ENCODE data around the gene ASAP3.
A peak's percentile ranks its signal among the peaks of the same experiment; 100 is the strongest.

Gene ASAP3

DNA sequence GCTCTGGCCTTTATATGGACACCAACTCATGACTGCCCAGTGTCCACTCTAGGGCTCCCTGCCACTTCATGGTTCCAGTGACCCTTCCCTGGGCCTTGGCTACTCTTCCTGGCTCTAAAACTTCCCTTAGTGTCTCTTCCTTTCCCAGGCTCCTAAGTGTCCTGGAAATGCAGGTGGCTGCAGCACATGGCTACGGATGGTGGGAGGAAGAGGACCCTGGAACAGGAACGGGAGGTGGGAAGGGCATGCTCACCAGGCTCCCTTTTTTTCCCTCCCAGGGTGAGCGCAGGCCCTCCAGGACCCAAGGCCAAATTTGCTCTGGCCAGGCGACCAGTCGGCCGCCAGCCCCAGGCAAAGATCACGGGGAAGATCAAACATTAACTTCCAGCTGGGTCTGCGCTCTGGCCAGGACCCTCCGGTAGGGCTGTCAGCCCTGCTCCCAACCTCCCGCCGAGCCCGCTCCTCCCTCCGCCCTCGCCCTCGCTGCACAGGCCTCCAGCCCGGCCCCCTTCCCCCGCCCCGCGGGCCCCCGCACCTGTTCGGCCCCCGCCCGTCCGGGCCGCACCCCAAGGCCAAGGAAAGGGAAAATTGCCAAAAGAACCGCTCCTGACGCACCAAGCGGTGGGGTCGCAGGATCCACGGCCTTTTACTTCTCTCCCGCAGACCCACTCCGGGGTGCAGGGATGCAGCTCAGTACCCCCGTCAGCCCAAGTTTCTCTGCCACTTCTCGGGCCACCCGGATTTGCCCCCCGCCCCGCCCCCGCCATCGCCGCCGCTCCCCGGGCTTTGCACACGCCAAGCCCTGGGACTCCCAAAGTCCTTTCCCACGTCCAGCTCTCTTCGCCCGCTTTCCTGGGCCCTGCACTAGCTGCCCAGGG, 60.3 kb downstream of the ASAP3 start:
- DNase-seq (ENCODE audit: low read depth in 2 of 2), result no peak

DNA sequence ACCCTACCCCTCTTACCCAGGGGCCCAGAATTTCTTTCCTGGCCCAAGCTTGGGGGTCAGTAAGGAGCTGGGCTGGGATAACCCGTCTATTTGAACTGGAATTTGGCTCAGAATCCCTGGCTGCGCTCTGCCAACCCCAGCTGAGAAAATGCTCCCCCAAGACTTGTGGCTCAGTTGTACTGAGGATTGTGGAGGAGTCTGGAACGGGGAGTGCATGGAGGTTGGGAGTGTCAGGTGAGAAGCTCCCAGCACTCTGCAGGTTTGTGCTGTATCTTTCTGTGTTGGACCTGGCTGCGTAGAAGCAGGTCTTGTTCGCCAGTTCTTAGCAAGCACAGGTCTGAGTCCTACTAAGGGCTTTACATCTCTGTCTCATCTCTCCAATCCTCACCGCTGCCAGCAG, 61.0 kb downstream of the ASAP3 start:
- DNase-seq (ENCODE audit: low read depth in 2 of 2), result no peak

DNA sequence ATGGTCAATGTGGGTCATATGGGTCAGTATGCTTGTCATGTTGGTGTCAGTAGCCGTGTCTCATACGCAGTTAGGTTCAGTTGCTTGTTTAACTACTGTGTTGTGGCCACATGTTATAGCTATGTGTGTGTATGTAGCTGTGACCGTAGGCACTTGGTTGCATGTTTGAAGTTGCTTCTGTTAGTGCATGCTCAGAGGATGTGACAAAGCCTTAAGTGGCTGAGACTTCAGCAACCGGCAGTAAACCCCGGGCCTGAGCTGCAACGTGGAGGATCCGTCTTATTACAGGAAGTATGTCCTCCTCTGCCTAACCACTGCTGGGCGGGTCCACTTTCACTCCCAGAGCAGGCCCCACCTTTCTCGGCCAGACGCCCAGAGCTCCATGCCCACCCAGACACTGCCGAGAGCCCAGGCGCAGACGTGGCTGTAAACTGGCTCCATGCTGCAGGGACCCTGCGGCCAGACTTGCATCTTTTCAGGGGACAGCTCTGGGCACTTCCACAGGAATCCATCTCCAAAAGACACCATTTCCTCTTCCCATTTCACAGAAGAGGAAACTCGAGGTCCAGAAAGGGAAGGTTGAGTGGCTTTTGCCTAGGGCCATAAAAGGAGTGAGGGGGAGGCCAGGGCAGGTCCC, 61.6 kb downstream of the ASAP3 start:
- DNase-seq (ENCODE audit: low read depth in 2 of 2), result peak in 1 of 2 donors; percentile 26

DNA sequence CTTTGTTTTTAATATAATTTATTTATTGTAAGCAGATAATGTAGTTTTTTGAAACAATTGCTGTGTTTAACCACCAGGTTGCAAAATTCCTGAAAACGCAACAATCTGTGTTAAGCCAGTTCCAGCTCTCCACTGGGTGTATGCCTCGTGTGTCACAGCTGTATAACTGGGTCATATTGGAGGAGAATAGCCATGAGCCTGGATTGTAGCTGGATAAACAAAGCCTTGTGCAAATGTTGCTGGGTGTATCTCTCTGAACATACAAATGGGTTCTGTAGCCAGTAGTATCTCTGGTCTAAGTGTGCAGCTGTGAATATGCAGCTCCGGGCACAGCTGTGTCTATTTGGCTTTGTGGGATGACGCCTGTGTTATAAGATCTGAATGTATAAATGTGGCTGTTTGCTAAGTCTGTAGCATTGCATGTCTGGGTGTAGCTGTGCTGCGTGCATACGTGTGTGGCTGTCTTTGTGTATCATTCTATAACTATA, 62.2 kb downstream of the ASAP3 start:
- DNase-seq (ENCODE audit: low read depth in 2 of 2), result no peak

DNA sequence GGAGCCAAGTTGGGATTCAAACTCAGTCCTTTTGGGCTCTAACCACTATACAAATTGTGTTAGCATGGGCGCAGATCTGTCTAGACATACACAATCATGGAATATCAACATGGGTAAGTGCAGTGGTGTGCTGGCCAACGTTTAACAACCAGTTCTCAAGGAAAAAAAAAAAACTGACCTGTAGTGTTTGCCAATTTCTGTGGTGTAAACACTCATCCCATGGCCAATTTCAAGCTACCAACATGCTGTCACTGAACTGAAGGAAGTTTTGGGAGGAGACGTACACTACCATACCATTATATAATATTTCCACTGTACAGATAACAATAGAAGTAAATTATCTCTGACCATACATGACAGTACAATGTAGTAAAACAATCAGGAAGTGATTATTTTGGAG, 62.6 kb downstream of the ASAP3 start:
- no peak for DNase-seq (ENCODE audit: low read depth in 2 of 2)

DNA sequence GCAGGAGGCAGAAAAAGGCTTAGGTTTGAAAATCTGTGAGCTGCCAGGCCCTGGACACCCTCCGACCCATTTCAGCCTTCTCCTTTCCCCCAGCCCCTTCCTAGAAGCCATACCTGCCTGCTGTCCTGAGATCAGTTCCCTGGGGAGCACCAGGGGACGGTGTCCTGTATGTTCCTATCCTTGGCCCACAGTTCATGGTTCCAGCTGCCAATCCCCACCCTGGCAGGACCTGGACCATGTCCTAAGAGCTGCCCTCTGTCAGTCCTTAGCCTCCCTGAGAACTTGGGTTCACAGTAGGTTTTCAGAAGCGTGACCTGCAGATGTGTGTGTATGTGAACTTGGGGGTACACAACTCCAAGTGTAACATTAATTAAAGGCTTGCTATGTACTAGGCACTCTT, 63.2 kb downstream of the ASAP3 start:
- DNase-seq (ENCODE audit: low read depth in 2 of 2), result no peak

DNA sequence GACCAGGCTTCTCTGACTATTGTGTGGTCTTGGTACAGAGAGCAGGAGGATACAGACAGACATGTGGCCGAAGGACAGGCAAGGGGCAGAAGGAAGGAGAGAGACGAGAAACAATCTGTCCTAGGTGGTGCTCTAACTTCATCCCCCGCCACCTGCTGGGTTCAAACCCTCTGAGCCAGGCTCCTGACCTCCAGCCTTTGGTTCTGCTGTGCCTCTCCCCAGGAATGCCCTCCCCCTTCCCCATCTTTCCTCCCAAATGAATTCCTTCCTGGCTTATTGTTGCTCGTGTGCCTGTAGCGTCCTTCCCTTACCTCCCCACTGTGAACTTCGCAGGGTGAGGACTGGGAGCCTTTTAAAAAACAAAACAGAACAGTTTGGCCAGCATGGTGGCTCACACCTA, 64.8 kb downstream of the ASAP3 start:
- DNase-seq (ENCODE audit: low read depth in 2 of 2), result no peak

DNA sequence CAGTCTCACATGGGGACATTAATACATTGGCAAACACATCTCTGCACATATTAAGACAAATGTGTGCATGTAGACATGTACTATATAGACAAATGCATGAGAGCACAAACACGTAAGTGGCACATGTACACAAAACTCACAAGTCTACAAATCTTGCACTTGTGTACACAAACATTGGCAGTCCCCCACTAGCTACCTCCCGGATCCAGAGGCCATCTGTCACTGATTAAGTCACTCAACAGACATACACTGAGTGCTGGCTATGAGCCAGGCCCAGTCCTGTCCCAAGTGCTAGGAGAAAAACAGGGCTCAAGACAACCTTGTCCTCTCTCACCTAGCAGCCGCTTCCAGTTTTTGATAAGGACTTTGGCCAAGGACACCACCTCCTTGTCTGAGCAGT, 66.4 kb downstream of the ASAP3 start:
- no peak for DNase-seq (ENCODE audit: low read depth in 2 of 2)

DNA sequence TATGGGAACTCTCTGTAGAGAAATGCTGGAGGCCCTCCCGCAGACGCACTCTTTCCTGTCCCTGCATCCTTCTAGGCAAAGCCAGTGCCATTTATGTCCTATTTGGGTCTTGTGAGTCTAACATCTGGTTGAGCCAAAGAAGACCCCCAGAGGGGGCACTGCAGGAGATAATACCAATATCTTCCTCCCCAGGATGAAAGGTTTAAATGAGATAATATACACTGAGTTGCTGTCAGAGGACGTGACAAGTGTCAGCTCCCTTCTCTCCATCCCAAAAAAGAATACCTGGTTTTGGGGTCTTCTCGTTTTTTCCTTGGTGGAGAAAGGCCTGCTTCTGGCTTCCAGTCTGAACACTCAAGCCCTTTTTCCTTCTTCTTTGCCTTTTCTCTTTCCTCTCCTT, 67.0 kb downstream of the ASAP3 start:
- no peak for DNase-seq (ENCODE audit: low read depth in 2 of 2)

DNA sequence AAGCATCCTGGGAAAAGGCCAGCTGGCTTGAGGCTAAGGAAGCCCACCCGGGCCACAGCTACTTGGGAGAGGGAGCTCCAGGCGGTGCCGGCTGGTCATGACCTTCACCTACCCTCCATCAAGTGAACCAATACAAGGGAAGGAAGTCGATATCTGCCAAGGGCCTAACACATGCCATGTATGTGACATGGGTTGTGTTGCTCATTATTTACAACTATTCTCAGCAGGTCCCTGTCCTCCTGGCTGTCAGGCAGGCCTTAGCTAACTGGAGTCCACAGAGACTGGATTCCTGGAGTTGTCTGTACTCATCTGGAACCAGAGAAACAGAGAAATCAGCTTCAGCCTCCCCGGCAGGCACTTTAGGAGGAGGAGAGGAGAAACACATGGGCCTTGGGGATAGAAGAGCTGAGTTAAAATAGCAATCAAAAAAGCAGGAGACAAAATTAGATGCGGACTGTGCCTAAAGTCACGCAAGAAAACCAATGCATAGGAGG, 75.1 kb downstream of the ASAP3 start:
- no peak for DNase-seq (ENCODE audit: low read depth in 2 of 2)

DNA sequence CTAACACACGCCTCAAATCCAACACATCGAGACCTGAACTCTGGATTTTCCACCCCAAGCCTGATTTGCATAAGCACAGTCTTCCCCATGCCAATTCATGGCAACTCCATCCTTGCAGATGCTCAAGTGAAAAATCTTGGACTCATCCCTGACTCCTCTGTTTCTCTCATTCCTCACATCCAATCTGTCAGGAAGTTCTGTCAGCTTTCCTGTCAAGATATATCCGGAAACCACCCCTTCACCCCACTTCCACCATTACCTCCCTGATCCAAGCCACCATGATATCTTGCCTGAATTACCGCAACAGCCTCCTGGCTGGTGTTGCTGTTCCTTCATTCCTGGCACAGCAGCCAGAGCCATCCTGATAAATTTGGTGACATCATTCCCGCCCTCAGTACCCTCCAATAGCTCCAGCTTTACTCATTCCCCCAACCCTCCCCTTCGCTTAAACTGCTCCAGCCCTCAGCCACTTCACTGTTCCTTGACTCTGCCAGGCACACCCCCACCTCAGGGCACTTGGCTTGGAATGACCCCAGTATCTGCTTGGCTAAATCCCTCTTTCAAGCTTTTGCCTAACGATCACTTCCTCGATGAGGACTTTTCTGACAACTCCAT, 76.9 kb downstream of the ASAP3 start:
- no peak for DNase-seq (ENCODE audit: low read depth in 2 of 2)

DNA sequence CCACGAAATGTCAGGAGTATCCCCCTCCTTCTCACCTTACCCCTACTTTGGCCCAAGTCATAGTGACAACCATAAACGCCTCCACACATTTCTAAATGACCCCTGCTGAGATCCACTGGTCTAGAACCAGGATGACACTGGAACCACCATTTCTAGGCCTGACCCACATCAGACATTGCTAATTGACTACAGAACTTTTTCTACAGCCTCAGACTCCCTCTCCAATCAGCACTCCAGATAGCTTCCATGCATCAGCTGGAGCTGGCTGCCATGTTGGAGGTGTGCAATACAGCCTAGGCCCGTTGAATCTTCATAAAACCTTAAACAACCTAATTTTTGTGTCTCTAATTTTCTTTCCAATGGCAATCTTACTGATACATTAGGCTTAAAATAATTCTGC, 78.0 kb downstream of the ASAP3 start:
- DNase-seq (ENCODE audit: low read depth in 2 of 2), result no peak

DNA sequence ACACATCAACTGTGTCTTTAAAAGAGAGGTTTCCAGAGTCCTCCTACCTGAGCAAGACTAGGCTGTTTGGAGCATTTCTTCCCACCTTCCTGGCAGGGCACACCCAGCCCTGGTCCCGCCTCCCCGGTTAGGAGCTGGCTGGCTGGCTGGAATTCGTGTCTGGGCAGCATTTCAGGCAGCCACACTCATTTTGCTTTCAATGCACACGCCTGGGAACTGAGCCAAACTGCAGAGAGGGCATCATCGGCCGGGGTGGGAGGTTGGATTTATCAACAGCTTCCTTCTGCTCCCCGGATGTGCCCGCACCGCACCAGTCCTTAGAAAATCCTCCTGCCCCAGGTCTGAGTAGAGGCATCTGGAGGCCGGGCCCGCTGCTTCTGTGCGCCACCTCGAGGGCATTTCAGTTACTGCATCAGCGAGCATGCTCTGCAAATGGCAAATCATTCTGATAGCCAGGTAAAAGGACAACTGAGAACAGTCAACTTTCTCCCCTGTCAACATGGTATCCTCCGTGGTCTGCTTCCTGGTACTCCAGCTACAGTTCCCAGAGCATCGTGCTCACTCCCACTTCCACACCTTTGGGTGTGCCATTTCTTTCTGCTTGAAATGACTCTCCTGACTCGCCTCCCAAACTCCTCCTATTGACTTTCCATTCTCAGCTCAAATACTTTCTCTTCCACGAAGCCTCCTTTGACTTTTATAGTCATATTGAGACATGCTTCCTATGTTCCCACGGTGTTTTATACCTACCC, 80.1 kb downstream of the ASAP3 start:
- peak; percentile 61 to 64 for DNase-seq (ENCODE audit: low read depth in 2 of 2)

DNA sequence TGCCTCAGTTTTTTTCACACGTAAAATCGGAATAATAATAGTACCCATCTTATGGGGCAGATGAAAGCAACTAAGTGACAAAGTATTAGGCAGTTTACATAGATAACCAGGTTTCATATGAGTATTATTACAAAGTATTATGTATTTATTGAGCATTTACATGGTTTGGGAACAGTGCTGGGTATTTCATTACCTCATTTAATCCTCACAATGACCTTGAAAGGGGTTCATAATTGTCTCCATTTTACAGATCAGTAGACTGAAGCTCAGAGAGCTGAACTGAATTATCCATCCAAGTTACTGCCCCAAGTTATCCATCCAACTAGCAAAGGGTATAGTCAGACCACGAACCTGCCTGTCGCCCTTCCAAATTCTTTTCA, 80.6 kb downstream of the ASAP3 start:
- no peak for DNase-seq (ENCODE audit: low read depth in 2 of 2)

DNA sequence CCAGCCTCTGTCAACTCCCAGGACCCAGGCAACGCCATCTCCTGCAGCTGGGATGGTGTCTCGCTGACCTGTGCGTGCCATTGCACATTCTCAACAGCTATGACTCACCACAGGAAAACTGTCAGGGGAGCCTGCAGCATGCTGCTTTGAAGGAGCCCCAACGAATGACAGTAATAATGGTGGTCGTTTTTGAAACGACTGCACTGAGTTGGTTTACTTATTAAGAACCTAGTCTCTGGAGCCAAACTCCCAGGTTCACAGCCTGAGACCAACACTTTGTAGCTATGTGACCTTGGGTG, 81.0 kb downstream of the ASAP3 start:
- DNase-seq (ENCODE audit: low read depth in 2 of 2), result no peak

DNA sequence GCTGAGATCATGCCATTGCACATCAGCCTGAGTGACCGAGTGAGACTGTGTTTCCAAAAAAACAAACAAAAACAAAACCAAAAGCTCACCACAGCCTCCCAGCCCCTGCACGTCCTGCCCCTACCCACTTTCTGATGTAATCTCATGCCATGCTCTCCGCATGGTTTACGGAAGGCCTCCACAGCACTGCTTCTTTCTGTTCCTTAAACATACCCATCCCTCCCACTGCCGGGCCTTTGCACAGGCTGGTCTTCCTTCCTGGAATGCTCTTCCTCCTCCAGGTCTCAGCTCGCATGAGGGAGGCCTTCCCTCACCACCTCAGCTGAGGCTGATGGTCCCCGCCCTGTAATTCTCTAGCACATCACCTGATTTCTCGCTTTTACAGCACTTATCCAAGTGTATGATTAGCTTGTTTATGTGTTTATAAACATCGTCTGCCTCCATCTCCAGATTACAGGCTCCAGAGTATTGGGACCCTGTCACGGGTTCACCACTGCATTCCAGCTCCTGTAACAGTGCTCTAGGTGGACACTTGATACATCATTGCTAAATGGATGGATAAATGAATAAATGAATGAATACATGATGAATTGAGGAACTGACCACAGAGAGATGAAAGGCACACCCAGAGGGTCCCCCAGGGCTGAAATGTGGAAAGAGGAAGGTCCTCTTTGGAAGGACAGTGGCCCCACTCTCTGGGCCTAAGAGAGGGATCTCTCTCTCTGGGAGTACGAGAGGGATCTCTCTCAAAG, 81.5 kb downstream of the ASAP3 start:
- no peak for DNase-seq (ENCODE audit: low read depth in 2 of 2)

DNA sequence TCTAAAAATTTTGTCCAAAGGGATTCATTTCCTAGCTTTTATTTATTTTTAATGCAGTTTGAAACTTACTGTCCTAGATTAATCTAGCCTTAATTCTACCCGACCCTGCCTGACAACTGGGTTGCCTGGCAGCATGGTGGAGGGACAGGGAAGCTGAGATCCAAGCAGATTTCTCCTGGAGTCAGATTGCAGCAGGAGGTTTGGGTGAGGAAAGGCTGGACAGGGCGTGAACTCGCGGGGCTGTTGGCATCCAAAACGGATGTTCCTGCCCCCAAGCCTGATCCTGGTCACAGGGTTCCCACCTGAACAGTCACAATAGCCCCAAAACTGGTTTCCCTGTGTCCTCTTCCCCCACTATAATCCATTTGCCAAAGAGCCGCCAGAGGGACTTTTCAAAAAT, 82.7 kb downstream of the ASAP3 start:
- no peak for DNase-seq (ENCODE audit: low read depth in 2 of 2)

DNA sequence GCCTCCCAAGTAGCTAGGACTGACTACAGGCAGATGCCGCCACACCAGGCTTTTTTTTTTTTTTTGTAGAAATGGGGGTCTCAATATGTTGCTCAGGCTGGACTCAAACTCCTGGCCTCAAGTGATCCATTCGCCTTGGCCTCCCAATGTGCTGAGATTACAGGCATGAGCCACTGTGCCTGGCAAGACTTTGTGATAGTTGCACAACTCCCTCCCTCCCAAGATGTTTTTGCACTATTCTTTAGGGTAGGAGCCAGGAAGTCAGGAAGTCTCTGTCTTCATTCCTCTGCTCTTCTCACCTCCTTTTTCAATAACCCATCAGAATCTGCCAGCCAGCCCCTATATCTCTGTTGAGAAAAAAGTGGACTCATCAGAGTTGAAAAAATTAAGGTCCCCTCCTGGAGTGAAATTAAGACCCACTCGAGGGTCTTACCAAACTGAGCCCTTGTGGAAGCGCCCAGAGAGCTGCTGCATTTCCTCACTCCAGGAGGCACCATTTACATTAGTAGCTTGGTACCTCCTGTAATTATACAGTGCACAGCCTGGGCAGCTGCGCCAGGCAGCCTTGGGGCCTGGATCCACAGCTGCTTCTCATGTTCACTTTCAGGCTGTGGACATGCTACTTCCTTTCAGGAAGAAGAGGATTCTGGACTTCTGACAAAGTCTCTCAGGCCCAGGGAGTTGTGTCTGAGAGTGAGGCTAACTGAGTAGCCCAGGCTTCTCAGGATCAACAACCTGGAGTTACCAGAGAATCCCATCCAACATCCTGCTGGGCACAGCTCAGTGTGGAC, 83.5 kb downstream of the ASAP3 start:
- DNase-seq (ENCODE audit: low read depth in 2 of 2), result no peak

DNA sequence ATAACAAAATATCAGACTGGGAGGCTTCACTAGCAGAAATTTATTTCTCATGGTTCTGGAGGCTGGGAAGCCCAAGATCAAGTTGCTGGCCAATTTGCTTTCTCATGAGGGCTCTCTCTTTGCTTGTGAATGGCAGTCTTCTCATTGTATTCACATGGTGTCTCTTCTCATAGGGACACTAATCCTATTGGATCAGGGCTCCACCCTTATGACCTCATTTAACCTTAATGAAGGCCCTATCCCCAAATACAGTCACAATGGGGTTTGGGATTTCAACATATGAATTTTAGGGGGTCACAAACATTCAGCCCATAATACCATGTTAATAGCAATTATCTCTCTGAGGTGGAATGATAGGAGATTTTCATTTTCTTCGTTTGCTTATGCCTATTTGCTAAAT, 84.8 kb downstream of the ASAP3 start:
- no peak for DNase-seq (ENCODE audit: low read depth in 2 of 2)

DNA sequence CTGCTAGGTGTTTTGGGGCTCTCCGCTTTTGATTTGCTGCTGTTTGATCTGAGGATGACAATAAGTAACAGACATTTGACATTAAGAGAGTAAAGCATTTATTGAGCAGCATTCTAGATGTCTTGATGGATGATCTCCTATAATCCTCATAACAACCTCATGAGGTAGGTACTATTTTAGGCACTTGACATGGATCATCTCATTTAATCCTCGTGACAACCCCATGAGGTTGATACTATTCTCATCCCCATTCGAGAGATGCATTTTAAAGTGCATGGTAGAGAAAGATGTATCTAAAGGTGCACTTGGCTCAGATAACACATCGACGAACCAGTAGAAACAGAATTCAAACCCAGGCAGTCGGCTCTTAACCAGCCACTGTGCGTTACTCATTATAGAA, 86.1 kb downstream of the ASAP3 start:
- DNase-seq (ENCODE audit: low read depth in 2 of 2), result no peak

DNA sequence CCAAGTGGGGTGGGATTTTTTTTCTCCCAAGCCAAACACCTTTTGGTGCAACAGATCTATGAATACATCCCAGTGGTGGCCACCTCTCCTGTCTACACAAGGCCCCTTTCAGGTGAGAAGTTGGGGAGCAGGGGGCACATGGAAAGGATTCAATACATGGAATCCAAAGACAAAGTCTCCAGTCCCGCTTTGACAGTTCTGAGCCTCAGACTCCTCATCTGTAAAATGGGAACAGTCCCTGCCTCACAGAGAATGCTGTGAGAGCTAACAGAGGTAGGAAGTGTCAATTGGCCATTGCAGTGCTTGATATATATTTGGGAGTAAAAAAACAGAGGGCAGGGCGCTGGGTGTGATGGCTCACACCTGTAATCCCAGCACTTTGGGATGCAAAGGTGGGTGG, 87.6 kb downstream of the ASAP3 start:
- no peak for DNase-seq (ENCODE audit: low read depth in 2 of 2)
